Posterior cingulate gyrus (tissue), 11 donors: ENCODE measurements around the gene TMEM205.
"Not testable (repeated sequence)": the region's sequence is repeated elsewhere in the genome, so short reads cannot be mapped to it uniquely, and the experiment has no call there.

Experiments used
- DNase-seq, 10 donors: peaks; one replicate each; pipeline versions ENCODE4 v3.0.0 to v3.0.0-alpha.2; 2020 to 2021; ENCODE audit warnings: mixed read lengths in 3 of 10
- intact Hi-C: fragments of 100-400 bp; cut with DNase I; formaldehyde crosslinking; loops from one replicate; pipeline ENCODE4 v1.15.1; 2023

Gene TMEM205

GRCh38 chr19:11346104-11346940 lies at the start of gene TMEM205, which contains the start of gene CCDC159:
TSS of gene TMEM205 (minus strand) at chr19:11346268. CDS start at chr19:11345619, 649 bp downstream.
TSS of gene CCDC159 (plus strand) at chr19:11346519. CDS start at chr19:11346607, 88 bp downstream.
- peak; percentile 97 to 100 (median 99) for DNase-seq
- intact Hi-C loops, result no loop called here

GRCh38 chr19:11390933-11391680 lies 45.0 kb upstream of the TMEM205 start:
- intact Hi-C loops, result no loop called here

GRCh38 chr19:11390359-11390758 lies 44.3 kb upstream of the TMEM205 start:
- DNase-seq, result no peak
- intact Hi-C loops, result no loop called here

More at GRCh38 chr19:11390933-11391680, 45.0 kb upstream of the TMEM205 start:
- no peak for DNase-seq

- intact Hi-C loops, result no loop called here
- no peak for DNase-seq
These were observed 41.3 kb upstream of the TMEM205 start for GRCh38 chr19:11387162-11388034.

GRCh38 chr19:11384778-11385129 lies 38.7 kb upstream of the TMEM205 start:
- DNase-seq, result no peak
- intact Hi-C loops, result loop anchor here (5.0 kb wide), 2 partner anchors 48 to 63 kb away; no protein-coding TSS in a partner anchor

- intact Hi-C loops, result loop anchor here (5.0 kb wide), 2 partner anchors 49 to 64 kb away; no protein-coding TSS in a partner anchor
- no peak for DNase-seq
These were observed 37.6 kb upstream of the TMEM205 start for GRCh38 chr19:11383706-11384048.

GRCh38 chr19:11382898-11383705 lies 37.0 kb upstream of the TMEM205 start:
- intact Hi-C loops, result loop anchor here (5.0 kb wide), 2 partner anchors 49 to 64 kb away; no protein-coding TSS in a partner anchor
- DNase-seq, result peak in 1 of 10 donors; percentile 29

GRCh38 chr19:11380653-11381537 lies 34.8 kb upstream of the TMEM205 start:
- peak; percentile 88 to 99 (median 94) for DNase-seq
- intact Hi-C loops, result loop anchor here (2.0 to 5.0 kb wide), 4 partner anchors 51 to 102 kb away; no protein-coding TSS in a partner anchor

- DNase-seq, result no peak
- intact Hi-C loops, result loop anchor here (2.0 to 5.0 kb wide), 4 partner anchors 52 to 103 kb away; no protein-coding TSS in a partner anchor
These were observed 33.8 kb upstream of the TMEM205 start for GRCh38 chr19:11379857-11380350.

- intact Hi-C loops, DNase-seq: not testable (repeated sequence)
These were observed 33.3 kb upstream of the TMEM205 start for GRCh38 chr19:11379269-11379845.

- intact Hi-C loops, result no loop called here
- DNase-seq, result peak in 9 of 10 donors; percentile 60 to 94 (median 64)
These were observed 32.5 kb upstream of the TMEM205 start for GRCh38 chr19:11378319-11379189.

GRCh38 chr19:11377756-11378155 lies 31.7 kb upstream of the TMEM205 start:
- DNase-seq, result no peak
- intact Hi-C loops, result no loop called here

- peak in 2 of 10 donors; percentile 20 to 37 for DNase-seq
- intact Hi-C loops, result no loop called here
These were observed 31.2 kb upstream of the TMEM205 start for GRCh38 chr19:11377237-11377636.

- intact Hi-C loops, result no loop called here
- peak in 2 of 10 donors; percentile 7 to 22 for DNase-seq
These were observed 29.3 kb upstream of the TMEM205 start for GRCh38 chr19:11375143-11375948.

- intact Hi-C loops, result no loop called here
- DNase-seq, result peak; percentile 95 to 100 (median 98)
These were observed 28.5 kb upstream of the TMEM205 start, which contains the start of gene SWSAP1 for GRCh38 chr19:11374433-11375142. TSS of gene SWSAP1 (plus strand) at chr19:11374666. CDS start at chr19:11374681, 15 bp downstream.
